ENCODE measurements around the gene MYO5B.

The MYO5B gene

DNA sequence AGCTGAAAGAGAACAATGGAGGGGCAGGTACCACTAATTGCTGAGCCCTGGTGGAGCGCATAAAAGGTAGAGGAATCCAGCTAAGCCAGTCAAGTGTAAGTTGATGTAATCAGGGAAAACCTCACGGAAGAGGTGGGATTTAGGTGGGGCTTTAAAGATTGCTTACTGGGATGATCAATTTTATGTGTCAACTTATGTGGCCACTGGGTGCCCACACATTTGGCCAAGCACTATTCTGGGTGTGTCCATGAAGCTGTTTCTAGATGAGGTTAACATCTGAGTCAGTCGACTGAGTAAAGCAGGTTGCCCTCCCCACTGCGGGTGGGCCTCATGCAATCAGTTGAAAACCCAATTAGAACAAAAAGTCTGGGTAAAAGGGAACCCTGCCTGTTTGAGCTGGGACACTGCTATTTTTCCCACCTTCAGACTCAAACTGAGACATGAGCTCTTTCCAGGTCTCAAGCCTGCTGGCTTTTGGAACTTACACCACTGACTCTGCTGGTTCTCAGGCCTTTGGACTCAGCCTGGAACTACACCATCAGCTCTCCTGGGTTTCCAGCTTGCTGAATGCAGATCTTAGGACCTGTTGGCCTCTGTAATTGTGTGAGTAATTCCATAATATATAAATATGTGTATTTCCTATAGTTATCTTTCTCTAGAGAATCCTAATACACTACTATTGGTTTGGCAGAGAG, 67.3 kb downstream of the MYO5B start:
- H3K4me3 ChIP-seq (ENCODE audit: low read depth, low read length), result no peak overlapping the region
- TF ChIP-seq, protein P1, sequence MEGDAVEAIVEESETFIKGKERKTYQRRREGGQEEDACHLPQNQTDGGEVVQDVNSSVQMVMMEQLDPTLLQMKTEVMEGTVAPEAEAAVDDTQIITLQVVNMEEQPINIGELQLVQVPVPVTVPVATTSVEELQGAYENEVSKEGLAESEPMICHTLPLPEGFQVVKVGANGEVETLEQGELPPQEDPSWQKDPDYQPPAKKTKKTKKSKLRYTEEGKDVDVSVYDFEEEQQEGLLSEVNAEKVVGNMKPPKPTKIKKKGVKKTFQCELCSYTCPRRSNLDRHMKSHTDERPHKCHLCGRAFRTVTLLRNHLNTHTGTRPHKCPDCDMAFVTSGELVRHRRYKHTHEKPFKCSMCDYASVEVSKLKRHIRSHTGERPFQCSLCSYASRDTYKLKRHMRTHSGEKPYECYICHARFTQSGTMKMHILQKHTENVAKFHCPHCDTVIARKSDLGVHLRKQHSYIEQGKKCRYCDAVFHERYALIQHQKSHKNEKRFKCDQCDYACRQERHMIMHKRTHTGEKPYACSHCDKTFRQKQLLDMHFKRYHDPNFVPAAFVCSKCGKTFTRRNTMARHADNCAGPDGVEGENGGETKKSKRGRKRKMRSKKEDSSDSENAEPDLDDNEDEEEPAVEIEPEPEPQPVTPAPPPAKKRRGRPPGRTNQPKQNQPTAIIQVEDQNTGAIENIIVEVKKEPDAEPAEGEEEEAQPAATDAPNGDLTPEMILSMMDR (IDR thresholded peaks at IDR 0.05; ENCODE audit: insufficient read depth, low read depth, low read length, missing control alignments), result no peak
- no peak for DNase-seq (ENCODE audit: low read depth)

GRCh38 chr18:50126471-50126870, 68.5 kb downstream of the MYO5B start:
- TF ChIP-seq, protein P1 (IDR thresholded peaks at IDR 0.05; ENCODE audit: insufficient read depth, low read depth, low read length, missing control alignments), result no peak
- H3K4me3 ChIP-seq (ENCODE audit: low read depth, low read length), result no peak overlapping the region
- no peak for DNase-seq (ENCODE audit: low read depth)

- no peak for DNase-seq (ENCODE audit: low read depth)
- no peak overlapping the region for H3K4me3 ChIP-seq (ENCODE audit: low read depth, low read length)
- TF ChIP-seq, protein P1 (IDR thresholded peaks at IDR 0.05; ENCODE audit: insufficient read depth, low read depth, low read length, missing control alignments), result no peak
Measured at GRCh38 chr18:50125456-50125855, 69.5 kb downstream of the MYO5B start.

DNA sequence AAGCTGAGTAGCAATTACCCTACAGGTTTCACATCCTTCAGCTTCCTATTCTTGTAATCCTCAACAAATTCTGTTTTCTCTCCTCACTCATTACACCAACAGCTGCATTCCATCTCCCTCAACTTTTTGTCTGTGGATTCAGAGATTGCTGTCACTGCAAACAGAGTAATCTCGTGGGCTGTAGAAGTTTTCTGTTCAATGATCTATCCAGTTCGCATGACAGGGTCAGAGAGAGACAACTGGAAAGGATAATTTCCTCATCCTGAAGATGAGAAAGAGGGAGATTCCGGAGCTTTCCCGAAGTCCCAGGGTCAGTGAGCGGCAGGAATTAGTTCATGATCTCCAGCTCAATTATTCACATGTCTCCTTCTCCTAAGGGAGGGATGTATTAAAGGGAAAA, 75.7 kb downstream of the MYO5B start:
- DNase-seq (ENCODE audit: low read depth), result no peak
- TF ChIP-seq, protein P1 (IDR thresholded peaks at IDR 0.05; ENCODE audit: insufficient read depth, low read depth, low read length, missing control alignments), result no peak
- H3K4me3 ChIP-seq (ENCODE audit: low read depth, low read length), result no peak overlapping the region

GRCh38 chr18:50117863-50118262, 77.1 kb downstream of the MYO5B start:
- TF ChIP-seq, protein P1 (IDR thresholded peaks at IDR 0.05; ENCODE audit: insufficient read depth, low read depth, low read length, missing control alignments), result no peak
- H3K4me3 ChIP-seq (ENCODE audit: low read depth, low read length), result no peak overlapping the region
- DNase-seq (ENCODE audit: low read depth), result no peak

- TF ChIP-seq, protein P1 (IDR thresholded peaks at IDR 0.05; ENCODE audit: insufficient read depth, low read depth, low read length, missing control alignments), result no peak
- H3K4me3 ChIP-seq (ENCODE audit: low read depth, low read length), result no peak overlapping the region
- DNase-seq (ENCODE audit: low read depth), result no peak
Measured at GRCh38 chr18:50115095-50115494, 79.9 kb downstream of the MYO5B start.

DNA sequence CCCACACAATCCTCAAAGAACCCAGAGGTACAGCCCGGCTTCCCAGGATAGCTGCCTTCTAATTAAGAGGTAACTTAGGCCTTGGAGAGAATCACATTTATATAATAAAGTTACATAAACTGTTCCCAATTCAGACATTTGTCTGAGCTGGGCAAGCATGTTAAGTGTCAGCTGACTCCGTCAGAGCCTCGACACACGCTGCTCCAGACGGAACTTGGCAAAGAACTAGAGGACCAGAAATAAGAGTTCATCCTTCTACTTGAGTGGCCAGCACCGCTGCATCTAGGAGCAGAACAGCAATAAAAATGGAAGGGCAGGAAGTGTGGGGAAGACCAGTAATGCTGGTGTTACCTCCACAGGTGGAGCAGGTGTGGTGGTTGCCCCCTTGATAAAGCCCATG, 80.5 kb downstream of the MYO5B start:
- no peak for DNase-seq (ENCODE audit: low read depth)
- H3K4me3 ChIP-seq (ENCODE audit: low read depth, low read length), result no peak overlapping the region
- TF ChIP-seq, protein P1 (IDR thresholded peaks at IDR 0.05; ENCODE audit: insufficient read depth, low read depth, low read length, missing control alignments), result no peak
